ENCODE results near the gene STX18. TPM values are rescaled to one million over a fixed set of nuclear protein-coding genes. Genes with fewer than 3 reads are reported as not detected.

The STX18 gene
- total and polyA plus RNA-seq, 10 of the 15 experiments (the other 5 are each of a cell fraction or from before 2014, with no cell fraction given): 8.2 to 46.6 (median 31.1) TPM

GRCh38 chr4:4575284-4576211 lies 33.7 kb upstream of the STX18 start (continued):
- no peak for TF ChIP-seq SPI1 (IDR thresholded peaks at IDR 0.05; ENCODE audit: borderline replicate concordance, insufficient read depth, low read depth, low read length)
- TF ChIP-seq PBX3 (IDR thresholded peaks at IDR 0.05; ENCODE audit: insufficient replicate concordance, low read depth, low read length): no peak

- RAD21 ChIA-PET (ENCODE audit: unreplicated experiment): no interaction called here
- H3K27ac ChIP-seq (ENCODE audit: control insufficient read depth, insufficient read depth): peak overlapping the region; percentile 24; the same call in 1 of the 2 replicates
- H2AFZ ChIP-seq (ENCODE audit: control insufficient read depth, low read depth, low read length): peak overlapping the region; percentile 79
- intact Hi-C loops (cut with micrococcal nuclease; ENCODE audit: unreplicated experiment): loop anchor here (1.0 kb wide), 1 partner anchor 86 kb away; no protein-coding TSS in a partner anchor
- WGBS (ENCODE audit: insufficient coverage, insufficient replicate concordance, low lambda C conversion rate, missing lambda C conversion rate): 0% methylated on average over 6 of the region's 8 CpGs
- ATAC-seq: peak; percentile 32
- peaks cover 5% of the 10 kb centered on the region for H3K4me1 ChIP-seq (ENCODE audit: control insufficient read depth, insufficient read depth, low read length)
- H3K4me3 ChIP-seq: peak overlapping the region; percentile 76
- no TSS peak for BruUV-seq (replicated peaks)
- no peak for TF ChIP-seq CHD1 (IDR thresholded peaks at IDR 0.05; ENCODE audit: low read depth, low read length)
- no peak for TF ChIP-seq PML (IDR thresholded peaks at IDR 0.05; ENCODE audit: low read length)
- no peak for TF ChIP-seq NR2F1 (conservative IDR thresholded peaks at IDR 0.05)
- no peak for TF ChIP-seq CREB1 (IDR thresholded peaks at IDR 0.05; ENCODE audit: low read depth)
- no peak for TF ChIP-seq KAT2A (conservative IDR thresholded peaks at IDR 0.05; ENCODE audit: control insufficient read depth, low read depth, low read length)
- TF ChIP-seq CEBPB (IDR thresholded peaks at IDR 0.05; ENCODE audit: borderline replicate concordance in 1 of 2, low read depth in 2 of 2, low read length in 2 of 2): no peak
- TF ChIP-seq E2F8 (IDR thresholded peaks at IDR 0.05; ENCODE audit: low read depth, partially characterized antibody): no peak
- 0 out of 4 replicates have a peak, but pooled peaks of 1 of the 2 experiments have one; percentile 15 for TF ChIP-seq IKZF2 (IDR thresholded peaks at IDR 0.05)
- H4K20me1 ChIP-seq (ENCODE audit: control insufficient read depth, insufficient read depth): no peaks in the 10 kb centered on the region
- peak overlapping the region; percentile 70 for H3K9ac ChIP-seq (ENCODE audit: control insufficient read depth, insufficient read depth, low read length)
- no peaks in the 10 kb centered on the region for H3K79me2 ChIP-seq (ENCODE audit: control insufficient read depth, insufficient read depth, low read length)
- H3K36me3 ChIP-seq (ENCODE audit: control insufficient read depth in 2 of 2, insufficient read depth in 2 of 2, low read length in 1 of 2): no peaks in the 10 kb centered on the region
- H3K4me2 ChIP-seq (ENCODE audit: control insufficient read depth, insufficient read depth): peak overlapping the region; percentile 95
- SMC1A ChIA-PET (ENCODE audit: uncharacterized antibody, unreplicated experiment): interaction anchor here (0.6 to 3.5 kb wide), 6 partner anchors 9 to 87 kb away, joined by 3 to 10 read pairs (median 4); partner anchors contain the start of gene STX18
- DNase-seq (ENCODE audit: low read depth, low spot score): no peak
- in situ Hi-C loops (cut with MboI): no loop called here
- FAIRE-seq: peak; percentile 54
- no peaks in the 10 kb centered on the region for H3K27me3 ChIP-seq (replicated peaks in 1 of 2; ENCODE audit: control insufficient read depth in 2 of 2, insufficient read depth in 2 of 2, low read length in 1 of 2)
- POLR2A ChIA-PET: no interaction called here
- CTCF ChIA-PET: interaction anchor here (0.7 to 1.7 kb wide), 9 partner anchors 9 to 87 kb away, joined by 3 to 6 read pairs (median 4); no protein-coding TSS in a partner anchor
- no peaks in the 10 kb centered on the region for H3K9me3 ChIP-seq (replicated peaks; ENCODE audit: control insufficient read depth, insufficient read depth, low read length)
Measured at GRCh38 chr4:4574792-4575191, 32.9 kb upstream of the STX18 start.
